Neuronal stem cell (in vitro differentiated cells): ENCODE results near the gene TPT1. TPM values are rescaled to one million over a fixed set of nuclear protein-coding genes. Genes with fewer than 3 reads are reported as not detected.
"Not testable (repeated sequence)": the region's sequence is repeated elsewhere in the genome, so short reads cannot be mapped to it uniquely, and the experiment has no call there.

ENCODE experiments used
- DNase-seq: peaks from one replicate; pipeline ENCODE4 v3.0.0-alpha.2; 2013; ENCODE audit warnings: low spot score
- H2AFZ ChIP-seq: one replicate; pipeline ENCODE4 v1.6.1; 2013; ENCODE audit warnings: mild to moderate bottlenecking, low read length, inconsistent platforms
- H2AK5ac ChIP-seq: 2 replicates; pipeline ENCODE4 v1.6.1; 2013; ENCODE audit warnings: low read depth, mild to moderate bottlenecking, inconsistent platforms, low read length, moderate library complexity, mixed read lengths
- H2BK120ac ChIP-seq: 2 replicates; pipeline ENCODE4 v1.6.1; 2013; ENCODE audit warnings: low read depth, mild to moderate bottlenecking, inconsistent platforms, low read length, moderate library complexity, mixed read lengths
- H2BK12ac ChIP-seq: one replicate; pipeline ENCODE4 v1.6.1; 2013; ENCODE audit warnings: low read length, inconsistent platforms
- H2BK15ac ChIP-seq: 2 replicates; pipeline ENCODE4 v1.6.1; 2013; ENCODE audit warnings: mild to moderate bottlenecking, low read length, inconsistent platforms, mixed read lengths
- H2BK5ac ChIP-seq: one replicate; pipeline ENCODE4 v1.6.1; 2013; ENCODE audit warnings: inconsistent platforms, mild to moderate bottlenecking, low read length, moderate library complexity
- H3K14ac ChIP-seq: one replicate; pipeline ENCODE4 v1.6.1; 2013; ENCODE audit warnings: low read length, inconsistent platforms
- H3K18ac ChIP-seq: 2 replicates; pipeline ENCODE4 v1.6.1; 2013; ENCODE audit warnings: low read length, inconsistent platforms
- H3K23ac ChIP-seq: 2 replicates; pipeline ENCODE4 v1.6.1; 2013; ENCODE audit warnings: low read depth, mild to moderate bottlenecking, mixed read lengths, low read length, inconsistent platforms; ENCODE audit not compliant: poor library complexity
- H3K27ac ChIP-seq: replicated peaks from 3 replicates; pipeline ENCODE4 v1.5.1; 2013; ENCODE audit warnings: low read length, inconsistent platforms
- H3K27me3 ChIP-seq, 3 experiments: 2 replicates each; pipeline ENCODE4 v1.6.1; 2013; ENCODE audit warnings: low read length in 3 of 3, mild to moderate bottlenecking in 2 of 3, inconsistent platforms in 1 of 3, low read depth in 1 of 3, mixed read lengths in 1 of 3, moderate library complexity in 1 of 3; ENCODE audit not compliant: control insufficient read depth in 3 of 3, insufficient read depth in 3 of 3
- H3K36me3 ChIP-seq, 2 donors: replicated peaks in 1 of 2; 2 replicates each; pipeline ENCODE4 v1.6.1; 2013; ENCODE audit warnings: low read length in 2 of 2; ENCODE audit not compliant: control insufficient read depth in 2 of 2, insufficient read depth in 2 of 2
- H3K4ac ChIP-seq: 2 replicates; pipeline ENCODE4 v1.6.1; 2013; ENCODE audit warnings: inconsistent platforms, mild to moderate bottlenecking, low read length, moderate library complexity
- H3K4me1 ChIP-seq, 2 donors: 1 replicate in 1 of 2; 2 replicates in 1 of 2; pipeline ENCODE4 v1.6.1; 2013; ENCODE audit warnings: low read length in 2 of 2, low read depth in 1 of 2; ENCODE audit not compliant: control insufficient read depth in 2 of 2, insufficient read depth in 1 of 2
- H3K4me2 ChIP-seq: one replicate; pipeline ENCODE4 v1.6.1; 2013; ENCODE audit warnings: mild to moderate bottlenecking, low read length, inconsistent platforms; ENCODE audit not compliant: insufficient read depth, poor library complexity, severe bottlenecking
- H3K4me3 ChIP-seq, 2 donors: 2 replicates each; pipeline ENCODE4 v1.5.1; 2013; ENCODE audit warnings: low read length in 2 of 2, mild to moderate bottlenecking in 2 of 2, inconsistent platforms in 1 of 2, moderate library complexity in 1 of 2
- H3K79me1 ChIP-seq: one replicate; pipeline ENCODE4 v1.6.1; 2013; ENCODE audit warnings: low read depth, mild to moderate bottlenecking, inconsistent platforms, low read length, moderate library complexity
- H3K9ac ChIP-seq: one replicate; pipeline ENCODE4 v1.6.1; 2013; ENCODE audit warnings: mild to moderate bottlenecking, low read depth, low read length, inconsistent platforms; ENCODE audit not compliant: poor library complexity
- H3K9me3 ChIP-seq, 2 donors: replicated peaks in 1 of 2; 2 replicates each; pipeline versions ENCODE3 to v1.6.1; 2013; ENCODE audit warnings: low read length in 2 of 2, mild to moderate bottlenecking in 2 of 2, inconsistent platforms in 1 of 2, low read depth in 1 of 2, mixed read lengths in 1 of 2, moderate library complexity in 1 of 2; ENCODE audit not compliant: control insufficient read depth in 2 of 2, insufficient read depth in 1 of 2
- H4K8ac ChIP-seq: one replicate; pipeline ENCODE4 v1.6.1; 2013; ENCODE audit warnings: low read depth, mild to moderate bottlenecking, inconsistent platforms, low read length, moderate library complexity
- H4K91ac ChIP-seq: one replicate; pipeline ENCODE4 v1.6.1; 2013; ENCODE audit warnings: low read length, low read depth, mild to moderate bottlenecking, inconsistent platforms; ENCODE audit not compliant: poor library complexity
- WGBS, 2 donors: extraction: QIAGEN DNeasy Blood & Tissue Kit; methylation state at CpG; one replicate each; pipeline ENCODE4 v1.1.7; 2013; ENCODE audit warnings: missing lambda C conversion rate in 2 of 2, mixed read lengths in 1 of 2; ENCODE audit not compliant: insufficient read length in 2 of 2, insufficient replicate concordance in 1 of 2; ENCODE audit errors: extremely low coverage in 2 of 2; 5-methylcytosine and 5-hydroxymethylcytosine counted together
- polyA plus RNA-seq, 2 experiments: library from polyadenylated mRNA; stranded (reverse); fragments of 200-250 nt; gene quantifications; one replicate each; pipeline ENCODE4 v1.2.3, GENCODE V29; 2013

The TPT1 gene
- 2,914 TPM for polyA plus RNA-seq (2013, experiment 1 of 2)
- polyA plus RNA-seq (2013, experiment 2 of 2): 3,114 TPM

DNA sequence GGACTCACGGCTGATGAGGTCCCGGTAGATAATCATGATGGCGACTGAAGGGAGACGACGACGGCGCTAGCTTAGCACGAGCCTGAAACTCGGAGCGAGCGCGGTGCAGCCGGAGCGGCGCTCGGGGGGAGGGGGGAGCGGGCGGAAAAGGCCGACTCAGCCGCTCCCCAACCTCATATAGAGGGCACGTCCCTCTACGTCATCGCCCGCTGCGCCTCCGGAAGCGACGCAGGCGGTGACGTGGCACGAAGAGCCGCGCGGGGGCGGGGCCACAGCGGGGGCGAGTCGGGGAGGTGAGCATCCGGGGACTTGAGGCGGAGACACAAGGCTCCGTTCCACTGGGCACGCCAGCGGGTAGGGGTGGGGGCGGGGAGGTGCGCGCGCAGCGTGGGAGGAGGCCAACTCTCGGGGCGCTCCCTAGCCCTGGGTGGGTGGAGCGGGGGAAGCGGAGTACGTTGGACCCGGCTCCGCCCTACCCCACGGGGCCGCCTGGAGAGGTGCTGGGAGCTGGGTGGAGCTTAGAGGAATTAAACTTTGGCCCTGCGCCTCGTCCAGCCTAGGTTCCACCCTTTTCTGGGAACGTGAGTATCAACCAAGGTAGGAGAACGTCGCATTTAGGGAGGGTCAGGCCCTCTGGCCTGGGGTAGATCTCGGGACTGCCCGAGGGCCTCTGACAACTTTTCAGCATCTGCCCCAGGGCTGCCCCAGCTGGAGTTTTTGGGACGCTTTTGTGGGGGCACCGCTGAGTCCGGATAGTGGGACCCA lies at the start of gene TPT1:
TSS of gene TPT1 (minus strand) at position 150 of the 765 bp plus-strand sequence. CDS start at position 36, 114 bp downstream.
- Histone ChIP-seq H2BK12ac (no peak within 1 kb of the TSS), H3K4me3 (peak within 1 kb of the TSS; percentile 98 to 100), H3K23ac (peak within 1 kb of the TSS; percentile 99), H2BK120ac (no peak within 1 kb of the TSS), H3K9ac (peak within 1 kb of the TSS; percentile 95), H2BK15ac (peak within 1 kb of the TSS; percentile 85), H3K27me3 (no peaks in the 10 kb centered on the region), H3K4me1 (peaks cover 6 to 10% of the 10 kb centered on the region in 2 donors), H3K27ac (peak within 1 kb of the TSS; percentile 93), H2BK5ac (peak within 1 kb of the TSS; percentile 95), H3K79me1 (peaks cover 4% of the 10 kb centered on the region), H3K9me3 (no peaks in the 10 kb centered on the region), H4K91ac (no peak within 1 kb of the TSS), H3K4me2 (peak within 1 kb of the TSS; percentile 67), H3K4ac (peak within 1 kb of the TSS; percentile 92), H4K8ac (peak within 1 kb of the TSS; percentile 92), H2AFZ (peak within 1 kb of the TSS; percentile 96), H3K36me3 (peaks cover 25 to 61% of the 10 kb centered on the region in 2 donors), H3K18ac (peak within 1 kb of the TSS; percentile 97), H3K14ac (no peak within 1 kb of the TSS), H2AK5ac (peak within 1 kb of the TSS; percentile 78)
- no CpG with 5 or more reads among the region's 67 CpGs for WGBS, 2 donors
- DNase-seq: peak; percentile 98

DNA sequence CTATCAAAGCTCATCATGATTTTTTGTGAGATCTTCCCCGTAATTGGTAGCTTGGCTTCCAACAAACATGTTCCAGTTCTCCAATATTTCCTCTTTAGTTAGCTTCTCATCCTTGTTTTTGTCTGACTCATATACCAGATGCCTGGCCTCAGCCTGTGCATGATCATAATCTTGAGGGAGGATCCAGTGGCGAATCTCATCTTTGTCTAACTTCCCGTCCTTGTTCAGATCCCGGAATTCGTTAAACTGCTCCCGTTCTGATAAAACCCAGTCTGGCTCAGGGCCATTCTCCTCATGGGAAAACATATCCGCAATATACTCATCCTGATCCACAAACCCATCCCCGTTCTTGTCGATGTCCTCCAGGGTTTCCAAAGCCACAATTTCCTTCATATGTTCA lies 49.4 kb upstream of the TPT1 start:
- DNase-seq, H4K8ac ChIP-seq: not testable (repeated sequence)
- no CpG with 5 or more reads among the region's 9 CpGs for whole genome bisulfite sequencing, 2 donors

GRCh38 chr13:45388664-45389063 lies 47.7 kb upstream of the TPT1 start:
- H3K18ac ChIP-seq: no peak overlapping the region
- H2BK12ac ChIP-seq: no peak overlapping the region
- H2BK120ac ChIP-seq: no peak overlapping the region
- no peaks in the 10 kb centered on the region for H3K4me1 ChIP-seq
- H3K4ac ChIP-seq: no peak overlapping the region
- no peak overlapping the region for H3K9ac ChIP-seq
- no peak overlapping the region for H2AFZ ChIP-seq
- no peak for DNase-seq
- H3K14ac ChIP-seq: no peak overlapping the region
- H3K4me3 ChIP-seq: no peak overlapping the region
- no peak overlapping the region for H4K91ac ChIP-seq
- H3K27me3 ChIP-seq: no peaks in the 10 kb centered on the region
- H3K36me3 ChIP-seq: peaks cover 13 to 42% of the 10 kb centered on the region in 2 donors
- H3K23ac ChIP-seq: no peak overlapping the region
- H2BK5ac ChIP-seq: no peak overlapping the region
- H4K8ac ChIP-seq: no peak overlapping the region
- no CpG with 5 or more reads among the region's 4 CpGs for WGBS, 2 donors
- H3K79me1 ChIP-seq: no peaks in the 10 kb centered on the region
- H2AK5ac ChIP-seq: no peak overlapping the region
- no peak overlapping the region for H2BK15ac ChIP-seq
- H3K27ac ChIP-seq: no peak overlapping the region
- H3K4me2 ChIP-seq: no peak overlapping the region
- no peaks in the 10 kb centered on the region for H3K9me3 ChIP-seq

More for the DNA sequence above, 49.4 kb upstream of the TPT1 start:
- H4K91ac ChIP-seq, H3K27me3 ChIP-seq, H2BK120ac ChIP-seq, H3K18ac ChIP-seq, H3K4me2 ChIP-seq, H2AK5ac ChIP-seq, H3K9me3 ChIP-seq, H2BK12ac ChIP-seq, H2BK15ac ChIP-seq, H3K4me3 ChIP-seq, H3K9ac ChIP-seq, H3K79me1 ChIP-seq, H3K23ac ChIP-seq, H3K4ac ChIP-seq, H2AFZ ChIP-seq, H3K27ac ChIP-seq, H3K4me1 ChIP-seq, H3K14ac ChIP-seq, H2BK5ac ChIP-seq: not testable (repeated sequence)
- peaks cover 5 to 31% of the 10 kb centered on the region in 2 donors for H3K36me3 ChIP-seq

DNA sequence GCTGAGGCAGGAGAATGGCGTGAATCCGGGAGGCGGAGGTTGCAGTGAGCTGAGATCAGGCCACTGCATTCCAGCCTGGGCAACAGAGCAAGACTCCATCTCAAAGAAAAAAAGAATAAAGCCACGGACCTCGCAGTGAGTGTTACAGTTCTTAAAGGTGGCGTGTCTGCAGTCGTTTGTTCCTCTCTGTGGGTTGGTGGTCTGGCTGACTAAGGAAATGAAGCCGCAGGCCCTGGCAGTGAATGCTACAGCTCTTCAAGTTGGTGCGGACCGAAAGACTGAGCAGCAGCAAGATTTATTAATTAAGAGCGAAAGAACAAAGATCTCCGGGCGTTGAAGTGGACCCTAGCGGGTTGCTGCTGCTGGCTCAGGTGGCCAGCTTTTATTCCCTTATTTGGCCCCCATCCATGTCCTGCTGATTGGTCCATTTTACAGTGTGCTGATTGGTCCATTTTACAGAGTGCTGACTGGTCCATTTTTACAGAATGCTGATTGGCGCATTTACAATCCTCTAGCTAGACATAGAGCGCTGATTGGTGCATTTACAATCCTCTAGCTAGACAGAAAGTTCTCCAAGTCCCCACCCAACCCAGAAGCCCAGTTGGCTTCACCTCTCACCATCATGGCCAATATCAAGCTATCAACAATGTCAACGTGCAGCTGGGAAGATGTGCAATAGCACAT lies 46.1 kb upstream of the TPT1 start:
- not testable (repeated sequence) for H3K4me3 ChIP-seq, H3K4ac ChIP-seq, H2BK15ac ChIP-seq, H3K4me1 ChIP-seq, H2AK5ac ChIP-seq, H2BK5ac ChIP-seq, H3K27ac ChIP-seq, H2BK120ac ChIP-seq, H2AFZ ChIP-seq, H3K4me2 ChIP-seq, DNase-seq, H4K91ac ChIP-seq, H3K23ac ChIP-seq, H3K9me3 ChIP-seq, H3K79me1 ChIP-seq, H3K18ac ChIP-seq, H2BK12ac ChIP-seq, H3K27me3 ChIP-seq, H4K8ac ChIP-seq, H3K9ac ChIP-seq, H3K14ac ChIP-seq
- no CpG with 5 or more reads among the region's 17 CpGs for WGBS, 2 donors
- H3K36me3 ChIP-seq: peaks cover 13 to 43% of the 10 kb centered on the region in 2 donors
